Central memory CD4-positive, alpha-beta T cell (primary cell): ENCODE measurements around the gene CCNYL1.
A peak's percentile ranks its signal among the peaks of the same experiment; 100 is the strongest.
"Not testable (repeated sequence)": the region's sequence is repeated elsewhere in the genome, so short reads cannot be mapped to it uniquely, and the experiment has no call there.

ENCODE experiments used
- DNase-seq: peaks from one replicate; pipeline ENCODE4 v3.0.0; 2022

The CCNYL1 gene

DNA sequence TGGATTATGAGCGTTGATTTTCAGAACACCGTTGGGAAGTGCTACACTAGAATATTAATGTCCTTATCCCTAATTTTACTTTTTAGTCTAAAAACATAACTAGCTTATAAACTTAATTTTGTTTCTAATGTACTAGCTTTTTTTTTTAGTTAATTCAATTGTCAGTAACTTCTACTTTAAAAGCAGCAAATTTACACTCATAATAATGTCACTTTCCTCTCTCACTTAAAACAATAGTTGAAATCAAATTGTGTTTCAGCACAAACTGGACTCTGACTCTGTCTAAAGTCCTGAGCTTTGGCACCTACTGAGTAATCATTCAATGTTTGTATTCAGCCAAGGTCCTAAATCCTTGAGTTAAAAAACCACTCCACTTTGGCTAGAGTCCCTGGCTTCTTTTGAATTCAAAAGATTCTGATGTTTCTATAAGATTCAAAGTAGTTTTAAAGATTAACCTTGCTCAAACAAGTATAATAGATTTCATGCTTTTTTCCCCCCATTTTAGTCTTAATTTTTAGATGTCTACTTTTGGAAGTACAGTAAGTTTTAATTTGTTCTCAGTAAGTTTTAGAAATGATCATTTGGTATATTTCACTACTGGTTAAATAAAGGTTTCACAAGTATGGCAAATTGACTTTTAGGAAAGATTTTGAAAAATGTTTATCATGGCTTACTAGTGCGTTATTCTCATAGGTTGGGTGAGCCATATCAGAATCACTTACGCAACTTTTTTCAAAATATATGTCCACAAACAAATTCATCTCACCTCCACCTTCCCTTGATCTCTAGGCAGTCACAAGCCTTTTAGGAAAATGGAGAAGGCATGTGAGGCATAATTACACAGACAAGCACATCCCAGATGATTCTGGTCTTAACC is 23.4 kb downstream of the CCNYL1 start:
- DNase-seq = no peak

GRCh38 chr2:207735513-207735859 is 24.0 kb downstream of the CCNYL1 start:
- DNase-seq = not testable (repeated sequence)

DNA sequence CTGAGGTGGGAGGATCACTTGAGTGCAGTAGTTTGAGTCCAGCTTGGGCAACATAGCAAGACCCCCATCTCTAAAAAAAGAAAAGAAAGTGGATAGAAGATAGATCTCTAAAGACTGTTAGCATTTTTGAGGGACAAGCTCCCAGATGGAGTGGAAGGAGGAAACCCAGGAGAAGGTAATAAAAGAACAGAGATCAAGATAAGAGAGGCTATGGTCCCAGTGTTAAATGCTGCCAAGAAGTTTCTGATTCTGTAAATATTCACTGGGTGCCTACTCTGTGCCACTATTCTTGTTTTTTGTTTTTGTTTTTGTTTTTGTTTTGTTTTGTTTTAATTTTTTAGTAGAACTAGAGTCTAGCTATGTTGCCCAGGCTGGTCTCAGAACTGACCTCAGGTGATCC is 32.1 kb downstream of the CCNYL1 start:
- no peak for DNase-seq

DNA sequence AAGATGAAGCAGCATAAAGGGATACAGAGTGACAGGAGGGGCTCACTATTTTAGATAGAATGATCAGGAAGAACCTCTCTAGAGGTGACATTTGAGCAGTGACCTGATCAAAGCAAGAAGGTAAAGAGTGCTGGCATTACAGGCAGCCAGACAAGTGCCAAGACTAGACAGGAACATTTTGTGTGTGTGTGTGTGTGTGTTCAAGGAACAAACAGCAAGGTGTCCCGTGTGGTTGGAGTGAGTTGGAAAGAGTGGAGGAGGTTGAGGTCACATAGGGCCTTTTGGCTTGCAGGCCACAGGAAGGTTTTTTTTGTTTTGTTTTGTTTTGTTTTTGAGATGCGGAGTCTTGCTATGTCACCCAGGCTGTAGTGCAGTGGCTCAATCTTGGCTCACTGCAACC is 32.6 kb downstream of the CCNYL1 start:
- no peak for DNase-seq

DNA sequence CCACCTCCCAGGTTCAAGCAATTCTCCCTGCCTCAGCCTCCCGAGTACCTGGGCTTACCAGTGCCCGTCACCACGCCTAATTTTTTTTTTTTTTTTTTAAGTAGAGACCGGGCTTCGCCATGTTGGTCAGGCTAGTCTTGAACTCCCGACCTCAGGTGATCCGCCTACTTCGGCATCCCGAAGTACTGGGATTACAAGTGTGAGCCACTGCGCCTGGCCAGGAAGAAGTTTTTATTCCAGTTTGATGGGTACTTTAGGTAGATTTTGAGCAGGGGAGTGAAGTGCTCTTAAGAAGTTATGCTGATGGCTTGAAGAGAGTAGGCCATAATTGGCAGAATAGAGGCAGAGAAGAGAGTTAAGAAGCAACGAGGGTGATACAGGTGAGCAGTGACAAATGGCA is 33.0 kb downstream of the CCNYL1 start:
- no peak for DNase-seq

DNA sequence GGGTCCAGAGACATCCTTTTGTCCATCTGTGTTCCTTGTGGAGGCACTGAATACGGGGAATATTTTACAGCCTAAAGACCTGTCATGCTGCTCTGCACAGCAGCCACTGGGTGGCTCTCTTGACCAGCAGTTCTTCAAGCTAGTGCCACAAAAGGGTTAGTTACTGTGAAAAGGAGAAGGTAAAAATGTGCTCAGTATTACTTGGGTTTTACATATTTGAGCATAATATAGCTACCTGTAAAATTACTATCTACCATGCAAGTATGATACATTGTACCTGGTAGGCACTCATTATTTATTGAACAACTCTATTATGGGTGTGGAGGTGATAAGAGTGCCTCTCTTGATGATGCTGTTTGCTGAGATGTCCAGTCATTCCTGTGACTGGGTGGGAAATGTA is 34.7 kb downstream of the CCNYL1 start:
- DNase-seq = peak; percentile 32

DNA sequence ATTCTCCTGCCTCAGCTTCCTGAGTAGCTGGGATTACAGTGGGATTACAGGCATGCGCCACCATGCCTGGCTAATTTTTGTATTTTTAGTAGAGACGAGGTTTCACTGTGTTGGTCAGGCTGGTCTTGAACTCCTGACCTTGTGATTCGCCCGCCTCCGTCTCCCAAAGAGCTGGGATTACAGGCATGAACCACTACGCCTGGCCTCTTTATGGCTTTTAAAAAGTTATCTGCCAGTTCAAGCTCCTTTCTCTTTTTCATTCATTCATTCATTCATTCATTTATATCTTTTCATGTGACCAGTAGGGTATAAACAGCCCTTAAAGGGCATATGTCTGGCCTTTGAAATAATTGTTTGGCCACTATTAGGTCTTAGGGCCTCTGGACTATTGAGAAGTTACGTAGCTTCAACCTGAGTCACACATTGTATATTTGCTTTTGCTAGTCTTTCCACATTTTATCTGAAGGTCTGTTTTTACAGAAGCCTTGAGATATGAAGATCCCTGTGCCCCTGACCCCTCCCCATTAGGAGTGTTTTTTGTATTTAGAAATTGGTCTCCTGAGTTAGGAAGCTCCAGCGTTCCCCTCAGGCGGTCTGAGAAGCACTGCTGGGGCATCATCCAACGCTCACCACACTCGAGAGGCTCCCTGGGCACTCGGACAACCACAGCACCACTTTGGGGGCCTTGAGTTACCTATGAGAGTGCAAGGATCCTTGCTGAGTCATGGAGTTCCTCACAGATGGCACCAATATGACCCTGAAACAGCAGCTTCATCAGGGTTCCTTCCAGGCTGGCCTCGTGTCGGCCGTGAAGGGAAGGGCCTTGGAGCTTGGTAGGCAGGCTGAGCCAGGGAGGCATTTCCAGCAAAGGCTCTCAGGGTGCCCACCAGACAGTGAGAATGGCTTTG is 36.5 kb downstream of the CCNYL1 start:
- no peak for DNase-seq

DNA sequence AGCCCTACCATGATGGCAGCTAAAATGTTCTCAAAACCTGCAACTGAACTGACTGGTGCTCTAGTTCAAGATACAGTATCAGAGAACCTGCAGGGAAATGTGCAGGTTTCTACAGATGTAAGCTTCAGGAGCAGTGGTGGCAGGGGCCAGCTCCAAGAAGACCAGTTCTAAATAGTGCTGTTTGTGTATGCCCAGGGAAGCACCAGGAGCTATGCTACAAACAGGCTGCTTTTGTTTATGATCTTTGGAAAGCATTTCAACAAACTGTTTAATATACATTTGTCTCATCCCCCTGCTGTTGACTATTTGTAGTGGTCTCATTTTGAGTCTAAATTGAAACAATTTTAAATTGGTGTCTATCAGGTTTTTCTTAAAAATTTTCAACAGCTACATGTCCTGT is 37.6 kb downstream of the CCNYL1 start:
- DNase-seq = no peak

DNA sequence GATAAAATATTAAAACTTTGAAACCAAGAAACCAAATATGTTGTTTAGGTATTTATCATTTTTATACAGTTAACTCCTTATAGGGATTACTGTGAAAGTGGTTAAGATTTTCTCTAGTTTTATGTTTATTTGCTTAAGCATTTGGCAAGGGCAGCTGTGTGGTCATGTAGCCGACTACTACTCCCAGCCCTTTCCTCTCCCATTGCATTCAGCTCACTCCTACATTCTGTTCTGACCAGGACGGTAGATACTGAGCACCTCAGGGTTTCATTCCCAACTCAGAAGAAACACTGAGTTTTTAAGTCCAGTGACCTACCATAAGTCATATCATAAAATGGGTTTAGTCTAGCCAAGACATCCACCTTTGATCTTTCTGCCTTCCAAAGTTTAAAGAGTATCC is 38.4 kb downstream of the CCNYL1 start:
- no peak for DNase-seq

DNA sequence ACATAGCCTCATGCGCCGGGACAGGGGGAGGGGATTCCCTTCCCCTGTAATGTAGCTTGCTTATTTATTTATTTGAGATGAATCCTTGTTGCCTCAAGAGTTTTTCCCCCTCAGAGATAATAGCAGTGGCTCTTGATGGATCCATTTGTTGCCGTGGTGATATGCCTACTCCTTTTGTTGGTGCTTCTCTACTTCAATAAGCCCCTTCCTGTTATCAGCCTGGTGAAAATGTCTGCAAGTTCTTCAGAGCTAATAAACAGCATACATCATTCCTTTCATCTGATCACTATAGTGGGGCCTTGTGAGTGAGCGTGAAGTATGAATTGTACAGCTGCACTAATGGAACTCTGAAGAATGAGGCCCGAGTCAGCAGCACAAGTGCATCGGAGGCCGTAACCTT is 38.9 kb downstream of the CCNYL1 start:
- DNase-seq = no peak

DNA sequence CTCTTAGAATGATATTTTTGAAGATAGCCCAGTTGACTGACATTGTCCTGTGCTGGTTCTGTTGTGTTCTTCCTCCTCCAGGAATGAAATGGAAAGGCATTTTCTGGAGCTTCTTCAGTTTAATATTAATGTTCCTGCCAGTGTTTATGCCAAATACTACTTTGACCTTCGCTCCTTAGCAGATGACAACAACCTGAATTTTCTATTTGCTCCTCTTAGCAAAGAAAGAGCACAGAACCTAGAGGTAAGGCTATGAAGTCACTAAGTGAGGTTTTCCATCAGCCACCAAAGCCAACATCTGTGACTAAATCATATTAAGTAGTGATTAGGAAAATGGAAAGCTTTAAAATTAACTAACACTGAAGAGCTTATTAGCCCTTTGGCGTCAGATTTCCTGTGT is 39.4 kb downstream of the CCNYL1 start:
- DNase-seq = no peak

DNA sequence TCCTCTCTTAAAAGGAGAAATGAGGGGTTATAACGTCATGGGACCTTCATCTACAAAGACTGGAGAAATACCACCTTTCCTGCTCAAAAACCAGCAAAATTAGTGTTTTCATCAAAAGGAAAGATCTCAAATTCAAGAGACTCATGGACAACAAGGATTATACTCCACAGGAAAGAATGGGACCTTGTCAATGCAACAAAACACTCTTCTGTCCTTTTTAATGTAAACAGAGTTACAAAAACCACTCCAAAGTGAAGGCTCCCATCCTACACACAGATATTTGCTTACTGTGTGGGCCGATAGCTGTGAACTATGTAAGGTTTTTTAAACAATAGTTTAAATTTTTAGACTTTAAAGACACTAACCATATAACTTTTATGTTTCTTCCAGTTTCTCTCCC is 42.2 kb downstream of the CCNYL1 start:
- DNase-seq = not testable (repeated sequence)

DNA sequence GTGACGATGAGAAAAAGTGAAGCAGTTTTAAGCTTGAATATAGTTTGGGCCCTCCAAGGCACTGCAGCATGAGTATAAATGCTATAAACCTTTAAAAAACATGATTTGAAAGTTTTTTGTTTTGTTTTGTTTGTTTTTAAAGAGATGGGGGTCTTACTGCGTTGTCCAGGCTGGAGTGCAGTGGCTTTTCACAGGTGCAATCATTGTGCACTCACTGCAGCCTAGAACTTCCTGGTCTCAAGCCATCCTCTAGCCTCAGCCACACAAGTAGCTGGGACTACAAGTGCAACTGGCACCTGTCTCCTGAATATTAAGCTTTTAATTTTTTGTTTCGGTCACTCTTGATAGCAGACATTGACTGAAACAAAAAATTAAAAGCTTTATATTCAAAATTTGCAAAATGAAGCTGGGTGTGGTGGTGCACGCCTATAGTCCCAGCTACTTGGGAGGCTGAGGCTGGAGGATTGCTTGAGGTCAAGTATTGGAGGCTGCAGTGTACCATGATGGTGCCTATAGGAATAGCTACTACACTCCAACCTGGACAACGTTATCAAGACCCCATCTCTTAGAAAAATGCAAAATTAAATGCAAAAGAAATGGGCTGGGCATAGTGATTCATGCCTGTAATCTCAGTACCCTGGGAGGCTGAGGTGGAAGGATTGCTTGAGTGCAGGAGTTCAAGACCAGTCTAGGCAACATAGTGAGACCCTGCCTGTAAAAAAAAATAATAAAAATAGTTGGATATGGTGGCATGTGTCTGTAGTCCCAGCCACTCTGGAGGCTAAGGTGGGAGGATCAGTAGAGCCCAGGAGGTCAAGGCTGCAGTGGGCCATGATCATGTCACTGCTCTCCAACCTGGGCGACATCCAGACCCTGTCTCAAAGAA is 43.3 kb downstream of the CCNYL1 start:
- no peak for DNase-seq

DNA sequence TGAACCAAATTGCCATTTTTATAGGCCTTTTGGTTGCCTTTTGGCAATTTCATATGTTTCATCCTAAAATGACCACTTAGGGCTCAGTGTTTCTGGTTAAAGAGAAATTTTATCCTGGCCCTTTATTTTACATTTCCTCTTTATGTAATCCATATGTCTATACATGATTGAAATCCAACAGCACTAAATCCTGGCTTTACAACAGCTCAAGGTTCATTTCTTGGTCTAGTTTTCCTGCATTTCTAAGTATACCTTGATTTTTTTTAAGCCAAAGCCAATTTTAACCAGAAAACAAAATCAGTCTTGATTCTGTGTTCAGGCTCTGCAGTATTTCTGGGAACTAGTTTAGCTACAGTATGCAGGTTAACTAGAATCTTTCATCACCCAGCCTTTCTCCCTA is 46.6 kb downstream of the CCNYL1 start:
- DNase-seq = no peak

- DNase-seq = no peak
Observed at GRCh38 chr2:207759890-207760289, 48.5 kb downstream of the CCNYL1 start.

DNA sequence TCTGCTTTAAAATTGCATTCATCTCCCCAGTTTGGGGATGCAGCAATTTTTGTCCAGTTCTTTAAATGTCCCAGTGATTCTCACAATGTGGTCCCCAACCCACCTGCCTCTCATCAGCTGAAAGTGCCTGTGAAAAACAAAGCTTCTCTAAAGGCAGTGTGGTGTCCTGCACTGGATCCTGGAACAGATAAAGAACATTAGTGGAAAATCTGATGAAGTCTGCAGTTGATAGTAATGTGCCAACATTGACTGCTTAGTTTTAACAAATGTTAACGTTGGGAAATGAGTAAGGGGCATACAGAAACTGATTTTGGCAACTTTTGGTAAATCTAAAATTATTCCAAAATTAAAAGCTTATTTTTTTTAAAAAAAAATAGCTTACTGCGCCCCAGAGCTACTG is 49.0 kb downstream of the CCNYL1 start:
- no peak for DNase-seq

DNA sequence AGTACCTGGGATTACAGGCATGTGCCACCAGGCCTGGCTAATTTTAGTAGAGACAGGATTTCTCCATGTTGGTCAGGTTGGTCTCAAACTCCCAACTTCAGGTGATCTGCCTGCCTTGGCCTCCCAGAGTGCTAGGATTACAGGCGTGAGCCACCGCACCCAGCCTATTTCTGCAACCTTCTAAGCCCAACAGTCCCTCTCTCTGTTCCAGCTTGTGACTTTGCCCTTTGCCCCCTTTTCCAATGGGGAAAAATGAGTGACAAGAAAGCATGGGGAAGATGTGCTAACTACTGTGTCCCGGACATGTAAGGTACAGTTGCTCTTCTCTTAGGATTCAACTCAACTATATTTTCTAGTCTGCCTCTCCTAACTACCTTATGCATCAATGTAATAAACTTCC is 50.0 kb downstream of the CCNYL1 start:
- not testable (repeated sequence) for DNase-seq

DNA sequence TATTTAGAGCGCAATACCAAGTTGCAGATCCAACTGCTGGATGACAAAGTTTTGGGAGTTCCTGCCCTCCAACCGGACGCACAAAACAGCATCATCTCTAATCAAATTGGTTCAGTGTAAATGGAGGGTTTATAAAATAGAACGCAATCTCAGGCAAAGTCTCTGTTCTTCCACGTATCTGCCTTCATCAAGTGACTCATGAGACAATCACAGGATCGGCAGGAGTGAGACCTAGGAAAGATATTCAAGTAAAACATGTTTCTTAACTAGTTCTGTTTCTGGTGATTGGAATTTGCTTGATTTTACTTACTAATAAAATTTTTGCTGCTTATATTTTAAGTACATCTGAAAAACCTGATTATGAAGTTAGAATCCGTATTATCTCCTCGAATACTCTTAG is 50.7 kb downstream of the CCNYL1 start:
- no peak for DNase-seq

- DNase-seq = no peak
Observed at GRCh38 chr2:207763303-207763917, 52.0 kb downstream of the CCNYL1 start.

DNA sequence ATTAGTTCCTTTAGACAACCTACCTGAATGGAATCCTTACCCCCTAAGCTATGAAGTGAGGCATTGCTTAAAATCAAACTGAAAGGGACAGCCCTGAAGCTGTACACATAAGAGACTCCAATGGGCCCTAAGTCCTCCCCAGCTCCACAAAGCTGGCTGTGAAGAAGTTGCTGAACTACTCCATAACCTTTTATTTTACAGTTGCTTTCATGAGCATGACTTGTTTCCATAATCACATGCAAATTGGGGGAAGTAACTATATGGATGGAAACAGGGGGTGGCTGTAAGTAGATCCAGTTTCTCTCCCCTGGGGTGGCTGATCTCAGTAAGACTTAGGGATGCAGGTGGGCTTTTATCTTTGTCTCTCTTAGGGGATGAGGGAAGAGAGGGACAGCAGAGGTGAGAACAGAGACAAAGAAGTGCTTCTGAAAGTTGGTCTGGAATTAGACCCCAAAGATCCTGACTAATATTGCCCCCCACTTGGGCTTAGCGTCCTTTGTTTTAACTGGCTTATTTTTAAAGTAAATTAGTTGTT is 52.7 kb downstream of the CCNYL1 start:
- DNase-seq = no peak

DNA sequence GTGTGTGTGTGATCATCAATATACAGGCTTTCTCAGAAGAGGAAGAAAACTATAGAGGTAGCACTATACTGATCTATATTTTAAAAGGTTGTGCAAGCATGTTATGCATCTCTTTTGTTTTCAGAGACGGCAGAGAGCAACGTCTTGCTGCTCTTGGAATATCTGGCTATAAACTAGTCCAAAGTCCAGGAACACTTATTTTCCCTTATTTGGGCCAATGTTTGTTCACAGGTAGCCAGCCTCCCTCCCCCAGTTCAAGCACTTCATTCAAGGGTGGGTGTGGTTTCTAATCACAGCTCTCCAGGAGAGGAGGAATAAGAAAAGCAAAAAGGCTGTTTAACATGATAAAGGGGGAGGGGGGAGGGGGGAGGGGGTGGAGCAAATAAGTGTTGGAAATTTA is 54.1 kb downstream of the CCNYL1 start:
- no peak for DNase-seq

GRCh38 chr2:207766041-207766551 is 54.7 kb downstream of the CCNYL1 start:
- no peak for DNase-seq
